HG03571 (cell line): ENCODE measurements around the gene AIF1L.
"Not testable (repeated sequence)": the region's sequence is repeated elsewhere in the genome, so short reads cannot be mapped to it uniquely, and the experiment has no call there.

Source experiments
- ATAC-seq: cut with Tn5 transposase; IDR thresholded peaks from one replicate; pipeline ENCODE4 v1.9.1; 2021; ENCODE audit not compliant: unreplicated experiment

Gene AIF1L

GRCh38 chr9:131097948-131098278 lies 1.6 kb downstream of the AIF1L start:
- ATAC-seq, result no peak

- no peak for ATAC-seq
These were observed 2.2 kb downstream of the AIF1L start for GRCh38 chr9:131098391-131099101.

- ATAC-seq, result no peak
These were observed 2.8 kb downstream of the AIF1L start for GRCh38 chr9:131099102-131099606.

GRCh38 chr9:131099845-131100244 lies 3.5 kb downstream of the AIF1L start:
- ATAC-seq, result not testable (repeated sequence)

- no peak for ATAC-seq
These were observed 4.1 kb downstream of the AIF1L start for GRCh38 chr9:131100445-131100844.

GRCh38 chr9:131101207-131101964 lies 5.1 kb downstream of the AIF1L start:
- no peak for ATAC-seq

- ATAC-seq, result no peak
These were observed 6.7 kb downstream of the AIF1L start for GRCh38 chr9:131103024-131103423.

GRCh38 chr9:131103535-131103934 lies 7.2 kb downstream of the AIF1L start:
- no peak for ATAC-seq

GRCh38 chr9:131104016-131104740 lies 7.8 kb downstream of the AIF1L start:
- ATAC-seq, result no peak

GRCh38 chr9:131105952-131106351 lies 9.6 kb downstream of the AIF1L start:
- no peak for ATAC-seq

GRCh38 chr9:131107760-131108159 lies 11.4 kb downstream of the AIF1L start:
- no peak for ATAC-seq

- ATAC-seq, result no peak
These were observed 15.0 kb downstream of the AIF1L start for GRCh38 chr9:131111186-131111853.

- ATAC-seq, result no peak
These were observed 15.6 kb downstream of the AIF1L start for GRCh38 chr9:131111854-131112311.

- ATAC-seq, result no peak
These were observed 16.2 kb downstream of the AIF1L start for GRCh38 chr9:131112374-131113154.

GRCh38 chr9:131113655-131114054 lies 17.3 kb downstream of the AIF1L start:
- ATAC-seq, result no peak

- ATAC-seq, result no peak
These were observed 17.8 kb downstream of the AIF1L start for GRCh38 chr9:131114084-131114535.

GRCh38 chr9:131115360-131115742 lies 19.0 kb downstream of the AIF1L start:
- ATAC-seq, result not testable (repeated sequence)

GRCh38 chr9:131116281-131117120 lies 20.2 kb downstream of the AIF1L start:
- no peak for ATAC-seq

- ATAC-seq, result no peak
These were observed 20.9 kb downstream of the AIF1L start for GRCh38 chr9:131117121-131117761.
